ENCODE results near the gene MYLK3.

The MYLK3 gene

GRCh38 chr16:46727184-46727583 is 21.0 kb downstream of the MYLK3 start:
- no peak for DNase-seq (ENCODE audit: low read depth in 2 of 2)

GRCh38 chr16:46721885-46722284 is 26.3 kb downstream of the MYLK3 start:
- DNase-seq (ENCODE audit: low read depth in 2 of 2): no peak

GRCh38 chr16:46720619-46721018 is 27.5 kb downstream of the MYLK3 start:
- DNase-seq (ENCODE audit: low read depth in 2 of 2): no peak

- DNase-seq (ENCODE audit: low read depth in 2 of 2): no peak
These were observed 28.6 kb downstream of the MYLK3 start for GRCh38 chr16:46719528-46719927.

GRCh38 chr16:46718214-46718613 is 29.9 kb downstream of the MYLK3 start:
- DNase-seq (ENCODE audit: low read depth in 2 of 2): no peak

GRCh38 chr16:46717692-46718091 is 30.5 kb downstream of the MYLK3 start:
- no peak for DNase-seq (ENCODE audit: low read depth in 2 of 2)

DNA sequence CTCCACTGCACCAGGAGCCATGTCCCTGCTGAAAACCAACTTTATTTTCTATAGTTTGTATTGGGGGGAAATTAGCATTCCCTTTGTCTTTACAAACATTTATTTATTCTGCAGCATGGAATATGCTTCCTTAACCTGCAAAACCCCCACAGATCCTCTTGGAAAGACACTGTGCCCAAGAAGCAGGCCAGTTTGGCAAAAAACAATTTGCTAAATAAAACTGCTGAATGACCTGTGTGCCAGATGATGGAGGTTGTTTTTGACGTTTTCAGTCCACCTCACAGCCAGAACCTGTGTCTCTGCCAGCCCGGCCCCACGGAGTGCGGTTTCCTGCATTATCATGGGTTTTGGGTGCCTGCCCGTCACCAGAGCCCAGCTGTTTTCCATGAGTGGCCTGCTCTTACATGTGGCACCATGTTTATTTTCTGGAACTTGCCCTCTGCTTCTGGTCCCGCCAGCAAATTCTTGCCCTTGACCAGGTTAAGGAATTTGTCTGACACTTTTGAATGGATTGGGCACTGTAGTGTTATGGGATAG is 32.3 kb downstream of the MYLK3 start:
- no peak for DNase-seq (ENCODE audit: low read depth in 2 of 2)

GRCh38 chr16:46714797-46715591 is 33.1 kb downstream of the MYLK3 start:
- no peak for DNase-seq (ENCODE audit: low read depth in 2 of 2)

GRCh38 chr16:46713634-46714033 is 34.5 kb downstream of the MYLK3 start:
- no peak for DNase-seq (ENCODE audit: low read depth in 2 of 2)

- no peak for DNase-seq (ENCODE audit: low read depth in 2 of 2)
These were observed 35.2 kb downstream of the MYLK3 start for GRCh38 chr16:46712911-46713310.

- no peak for DNase-seq (ENCODE audit: low read depth in 2 of 2)
These were observed 36.8 kb downstream of the MYLK3 start for GRCh38 chr16:46711106-46712058.

- no peak for DNase-seq (ENCODE audit: low read depth in 2 of 2)
These were observed 38.6 kb downstream of the MYLK3 start for GRCh38 chr16:46709469-46710005.

GRCh38 chr16:46706642-46707041 is 41.5 kb downstream of the MYLK3 start:
- DNase-seq (ENCODE audit: low read depth in 2 of 2): no peak

- no peak for DNase-seq (ENCODE audit: low read depth in 2 of 2)
These were observed 46.1 kb downstream of the MYLK3 start for GRCh38 chr16:46702030-46702429.

- no peak for DNase-seq (ENCODE audit: low read depth in 2 of 2)
These were observed 46.5 kb downstream of the MYLK3 start for GRCh38 chr16:46701615-46702014.

- no peak for DNase-seq (ENCODE audit: low read depth in 2 of 2)
These were observed 48.1 kb downstream of the MYLK3 start for GRCh38 chr16:46700048-46700447.

- no peak for DNase-seq (ENCODE audit: low read depth in 2 of 2)
These were observed 51.2 kb downstream of the MYLK3 start for GRCh38 chr16:46696957-46697356.

DNA sequence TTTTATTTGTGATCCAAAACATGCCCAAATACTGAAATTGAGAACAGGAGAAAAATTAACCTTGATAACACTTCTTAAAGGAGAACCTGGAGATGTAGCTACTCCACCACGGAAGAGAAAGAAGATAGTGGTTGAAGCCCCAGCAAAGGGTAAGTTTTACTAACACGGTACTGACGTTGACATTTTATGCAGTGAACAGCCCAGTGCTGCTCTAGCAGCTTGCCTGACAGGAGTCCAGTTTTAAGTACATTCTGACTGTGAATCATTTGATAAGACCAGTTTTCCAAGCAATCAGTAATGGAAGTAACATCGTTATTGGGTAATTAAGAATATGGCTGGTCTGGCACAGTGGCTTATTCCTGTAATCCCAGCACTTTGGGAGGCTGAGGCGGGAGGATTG is 52.2 kb downstream of the MYLK3 start:
- DNase-seq (ENCODE audit: low read depth in 2 of 2): no peak

GRCh38 chr16:46693598-46693997 is 54.5 kb downstream of the MYLK3 start:
- DNase-seq (ENCODE audit: low read depth in 2 of 2): no peak

GRCh38 chr16:46691726-46692125 is 56.4 kb downstream of the MYLK3 start:
- DNase-seq (ENCODE audit: low read depth in 2 of 2): no peak

- DNase-seq (ENCODE audit: low read depth in 2 of 2): no peak
These were observed 57.6 kb downstream of the MYLK3 start for GRCh38 chr16:46690281-46691178.

Measured in fibroblast of skin of left biceps (primary cell).